HG02798 (cell line): ENCODE results near the gene TFCP2L1.
"Not testable (repeated sequence)": the region's sequence is repeated elsewhere in the genome, so short reads cannot be mapped to it uniquely, and the experiment has no call there.

Experiments
- ATAC-seq: cut with Tn5 transposase; IDR thresholded peaks from one replicate; pipeline ENCODE4 v1.9.1; 2021; ENCODE audit warnings: mild to moderate bottlenecking; ENCODE audit not compliant: unreplicated experiment, poor library complexity

The TFCP2L1 gene

GRCh38 chr2:121273116-121273515, 11.9 kb downstream of the TFCP2L1 start:
- no peak for ATAC-seq

GRCh38 chr2:121272596-121272995, 12.4 kb downstream of the TFCP2L1 start:
- no peak for ATAC-seq

GRCh38 chr2:121269436-121269835, 15.6 kb downstream of the TFCP2L1 start:
- not testable (repeated sequence) for ATAC-seq

DNA sequence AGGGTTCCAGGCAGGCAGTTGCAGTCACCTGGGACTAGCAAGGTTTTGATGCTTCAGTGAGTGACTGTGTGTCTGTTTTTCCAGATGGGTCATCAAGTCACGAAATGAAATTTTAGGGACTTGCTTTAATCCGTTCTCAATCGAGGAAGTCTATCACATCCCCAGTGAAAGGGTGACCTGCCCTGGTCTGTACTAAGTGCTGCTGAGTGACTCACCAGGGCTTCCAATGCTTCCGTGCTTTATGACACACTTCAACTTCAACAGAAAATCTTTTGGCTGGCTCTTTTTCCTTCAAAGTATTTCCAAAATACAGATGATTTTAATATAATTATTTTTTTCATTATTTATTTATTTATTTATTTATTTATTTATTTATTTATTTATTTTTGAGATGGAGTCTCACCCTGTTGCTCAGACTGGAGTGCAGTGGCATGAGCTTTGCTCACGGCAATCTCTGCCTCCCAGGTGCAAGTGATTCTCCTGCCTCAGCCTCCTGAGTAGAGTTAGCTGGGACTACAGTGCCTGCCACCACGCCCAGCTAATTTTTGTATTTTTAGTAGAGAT, 18.4 kb downstream of the TFCP2L1 start:
- no peak for ATAC-seq

DNA sequence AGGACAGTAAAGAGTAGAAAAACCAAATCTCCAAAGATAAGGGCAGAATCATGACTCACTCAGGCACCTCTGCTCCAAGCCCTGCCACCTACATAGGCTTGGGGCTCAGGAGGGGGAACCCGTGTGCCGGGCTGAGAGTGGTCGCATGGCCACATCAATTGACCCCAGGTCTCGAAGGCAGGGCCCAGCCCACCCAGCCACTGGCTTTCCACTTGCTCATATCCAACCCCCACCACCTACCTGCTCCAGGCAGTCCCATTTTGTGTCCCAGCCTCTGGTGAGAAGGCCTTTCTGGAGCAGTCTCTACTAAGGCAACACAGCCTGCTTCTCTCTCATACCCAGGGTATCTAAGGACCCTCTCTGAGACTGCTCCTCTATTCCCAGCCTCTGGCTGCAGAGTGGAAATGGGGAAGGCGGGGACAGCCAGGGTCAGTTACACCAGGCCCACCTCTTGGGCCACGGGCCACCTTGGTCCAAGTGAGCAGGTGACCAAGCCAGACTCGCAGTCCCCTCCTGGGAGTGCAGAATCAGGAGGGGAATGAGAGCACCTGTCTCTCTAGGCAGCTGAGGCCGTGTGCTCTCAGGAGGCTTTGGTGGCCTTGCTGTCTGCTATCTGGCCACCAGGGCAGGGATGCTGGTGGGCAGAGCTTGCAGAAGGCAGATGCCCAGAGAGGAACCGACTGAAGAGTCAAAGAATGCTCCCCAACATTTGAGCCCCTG, 20.8 kb downstream of the TFCP2L1 start:
- no peak for ATAC-seq

DNA sequence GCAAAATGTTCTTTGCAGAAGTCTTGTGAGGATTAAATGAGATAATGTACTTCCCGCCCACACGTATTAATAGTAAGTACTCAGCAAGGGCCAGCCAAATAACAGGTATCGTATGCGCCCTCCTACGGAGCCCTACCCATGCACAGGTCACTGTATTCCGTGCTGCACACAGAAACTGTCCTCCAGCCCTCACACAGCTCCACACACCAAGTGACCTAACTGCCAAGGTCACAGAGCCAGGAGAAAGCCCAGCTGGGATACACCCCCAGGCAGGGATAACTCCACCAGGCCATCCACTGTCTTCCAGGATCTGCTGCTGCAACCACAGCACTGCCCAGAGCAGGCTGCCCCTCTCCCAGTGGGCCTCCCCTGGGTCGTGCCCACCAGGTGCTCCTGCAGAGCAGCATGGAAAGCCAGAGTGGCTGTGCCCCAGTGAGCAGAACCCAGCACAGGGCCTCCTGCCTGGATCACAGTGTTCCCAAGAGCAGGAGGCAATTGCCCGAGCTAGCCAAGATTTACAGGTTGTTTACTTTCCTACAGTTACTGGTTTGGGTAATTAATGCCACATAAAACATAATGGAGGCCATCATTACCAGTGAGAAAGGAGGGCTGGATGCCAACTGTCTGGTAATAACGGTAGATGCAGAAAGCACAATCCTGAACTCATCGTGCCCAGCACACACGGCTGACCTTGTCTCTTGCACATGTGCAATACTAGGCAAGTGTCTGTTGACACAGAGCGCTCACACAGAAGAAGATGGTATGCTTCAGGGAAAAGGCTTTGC, 24.4 kb downstream of the TFCP2L1 start:
- ATAC-seq, result no peak

GRCh38 chr2:121258051-121258450, 27.0 kb downstream of the TFCP2L1 start:
- ATAC-seq, result no peak

DNA sequence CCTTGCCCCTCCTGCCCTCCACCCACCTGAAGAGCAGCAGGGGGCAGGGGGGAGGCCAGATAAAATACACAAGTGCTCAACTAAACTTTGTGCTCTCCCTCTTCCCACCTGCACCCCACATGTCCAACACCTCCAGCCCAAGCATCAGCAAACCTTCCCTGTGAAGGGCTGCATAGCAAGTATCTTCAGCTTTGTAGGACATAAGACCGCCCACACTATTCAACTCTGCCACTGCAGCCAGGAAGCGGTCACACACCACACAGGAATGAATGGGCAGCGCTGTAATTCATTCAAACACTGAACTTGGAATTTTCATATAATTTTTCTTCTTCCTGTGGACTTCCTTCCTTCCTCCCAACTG, 27.5 kb downstream of the TFCP2L1 start:
- ATAC-seq, result no peak

DNA sequence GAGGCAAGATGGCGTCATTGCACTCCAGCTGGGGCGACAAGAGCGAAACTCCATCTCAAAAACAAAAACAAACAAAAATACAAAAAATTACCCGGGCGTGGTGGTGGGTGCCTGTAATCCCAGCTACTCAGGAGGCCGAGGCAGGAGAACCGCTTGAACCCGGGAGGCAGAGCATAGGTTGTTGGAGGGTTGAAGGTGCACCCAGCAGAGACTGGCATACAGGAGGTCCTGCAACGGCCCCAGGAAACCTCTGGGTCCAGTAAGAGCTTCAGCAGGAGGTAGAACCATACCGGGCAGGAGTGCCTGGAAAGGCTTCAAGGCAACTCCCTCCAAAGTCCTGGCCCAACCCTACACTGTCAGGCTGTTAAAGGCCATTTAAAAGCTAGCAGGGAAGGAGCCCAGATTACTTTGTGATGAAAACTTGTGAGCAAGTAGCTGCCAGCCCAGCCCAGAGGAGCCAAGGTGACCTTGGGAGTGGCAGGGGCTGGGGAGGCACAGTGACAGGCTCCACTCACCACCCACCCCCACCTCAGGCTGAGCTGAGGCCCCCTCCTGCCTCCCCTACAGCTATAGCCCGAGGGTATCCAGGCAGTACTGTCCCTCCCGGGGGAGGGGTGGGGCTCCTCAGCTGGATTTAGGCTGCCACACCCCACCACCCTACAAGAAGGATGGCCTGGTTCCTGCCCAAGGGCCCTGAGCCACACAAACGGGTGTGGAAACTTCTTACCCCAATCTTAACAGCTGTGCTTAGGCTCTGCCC, 28.1 kb downstream of the TFCP2L1 start:
- no peak for ATAC-seq

DNA sequence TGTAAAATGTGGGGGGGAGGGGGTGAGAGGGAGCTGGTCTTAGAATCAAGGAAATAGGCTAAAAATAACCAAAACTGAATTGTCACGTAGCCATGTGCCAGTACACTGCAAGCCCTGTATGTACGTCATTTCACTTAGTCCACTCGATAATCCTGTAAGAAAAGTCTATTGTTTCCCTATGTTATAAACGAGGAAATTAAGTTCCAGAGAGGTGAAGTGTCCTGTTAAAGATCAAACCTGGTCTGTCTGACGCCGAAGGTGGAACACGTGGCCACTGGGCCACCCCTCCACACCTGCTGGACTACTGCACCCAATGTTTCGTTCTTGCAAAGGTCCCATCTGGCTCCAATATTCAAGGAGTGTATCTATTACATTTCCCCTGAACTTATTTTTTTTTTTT, 29.6 kb downstream of the TFCP2L1 start:
- ATAC-seq, result no peak

- ATAC-seq, result no peak
Measured at GRCh38 chr2:121254748-121255147, 30.3 kb downstream of the TFCP2L1 start.

DNA sequence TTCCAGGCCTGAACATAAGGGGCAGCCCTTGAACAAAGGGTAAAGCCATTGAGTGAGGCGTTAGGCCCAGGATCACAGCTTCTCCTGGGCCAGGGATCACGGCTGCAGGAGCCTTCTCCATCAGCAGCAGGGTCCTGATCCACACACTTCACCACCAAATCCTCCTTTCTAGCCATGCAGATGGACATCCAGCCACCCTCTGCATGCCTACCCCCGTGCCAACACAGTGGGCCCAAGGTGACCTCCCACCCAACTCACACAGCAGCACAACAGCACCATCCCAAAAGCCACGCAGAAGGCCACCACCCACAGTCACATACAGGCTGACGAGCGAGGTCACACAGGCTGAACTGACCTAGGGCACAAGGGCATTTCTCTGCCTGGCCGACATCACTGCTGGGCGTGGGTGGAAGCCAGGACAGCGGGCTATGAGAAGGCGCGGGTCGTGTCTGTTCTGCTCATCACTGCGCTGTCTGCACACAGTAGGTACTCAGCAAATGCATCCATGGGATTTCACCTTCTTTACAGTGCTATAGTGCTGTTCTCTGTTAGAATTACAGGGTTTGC, 31.2 kb downstream of the TFCP2L1 start:
- no peak for ATAC-seq

DNA sequence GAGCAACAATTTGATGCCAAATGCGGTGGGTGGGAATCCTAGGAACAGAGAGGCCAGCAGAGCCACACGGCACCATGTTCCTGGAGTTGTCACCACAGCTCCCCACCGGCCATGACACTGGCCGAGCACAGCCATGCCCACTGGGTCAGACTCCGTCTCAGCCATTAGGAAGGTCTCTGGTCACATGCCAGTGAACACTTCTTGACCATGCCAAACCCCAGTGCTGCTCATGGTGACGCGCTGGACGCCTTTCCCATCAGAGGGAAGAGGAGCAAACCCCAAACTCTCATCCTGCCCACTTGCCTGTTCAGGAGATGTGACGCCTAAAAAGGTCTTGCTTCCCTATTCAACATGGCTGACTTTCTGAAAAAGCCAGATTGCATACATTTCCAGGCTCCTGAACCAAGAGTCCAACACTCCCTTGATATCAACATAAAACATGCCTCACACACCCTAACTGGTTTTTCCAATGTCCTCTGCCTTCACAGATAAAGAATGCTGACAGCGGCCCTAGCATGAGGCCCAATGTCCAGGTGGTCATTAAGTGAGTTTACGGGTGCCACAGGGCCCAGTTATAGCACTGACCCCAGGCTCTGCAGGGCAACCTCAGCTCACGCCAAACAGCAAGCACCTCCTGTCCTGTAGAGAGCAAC, 31.9 kb downstream of the TFCP2L1 start:
- ATAC-seq, result no peak

DNA sequence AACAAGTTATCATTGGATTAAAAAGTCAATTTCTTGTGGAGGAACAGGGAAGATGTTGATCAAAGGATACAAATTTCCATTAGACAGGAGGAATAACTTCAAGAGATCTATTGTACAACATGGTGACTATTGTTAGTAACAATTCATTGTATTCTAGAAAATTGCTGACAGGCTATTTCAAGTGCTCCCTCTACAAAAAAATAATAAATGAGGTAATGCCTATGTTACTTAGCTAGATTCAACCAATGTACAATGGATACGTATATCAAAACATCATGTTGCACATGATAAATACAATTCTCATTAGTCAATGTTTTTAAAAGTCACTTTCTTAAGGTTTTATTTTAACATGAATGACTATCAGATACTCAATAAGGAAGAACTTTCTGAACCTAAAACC, 33.5 kb downstream of the TFCP2L1 start:
- ATAC-seq, result no peak

DNA sequence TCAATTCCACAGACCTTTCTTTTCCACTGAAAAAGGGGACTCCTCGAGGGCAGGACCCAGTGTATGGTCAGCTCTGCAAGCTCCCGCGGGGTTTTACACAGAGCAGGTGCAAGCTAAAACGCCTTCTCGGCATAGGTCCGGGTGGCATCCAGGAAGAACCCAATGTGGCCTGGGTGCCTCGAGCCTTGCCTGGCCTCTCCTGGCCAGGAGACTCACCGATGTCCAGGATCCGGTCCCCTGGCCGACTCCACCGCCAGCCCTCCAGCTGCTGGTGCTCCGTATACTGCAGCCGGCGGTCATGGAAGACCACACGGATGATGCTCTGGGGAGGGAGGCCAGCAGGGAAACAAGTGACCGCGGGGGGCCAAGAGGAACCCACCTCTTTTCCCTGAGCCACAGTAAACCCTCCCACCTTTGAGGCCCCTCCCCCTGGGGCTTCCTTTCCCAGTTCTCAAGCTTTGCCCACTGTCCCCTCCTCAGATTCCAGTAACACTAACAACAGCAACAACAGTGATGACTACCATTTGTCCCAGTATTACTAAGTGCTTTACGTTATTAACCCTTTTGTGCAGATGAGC, 36.1 kb downstream of the TFCP2L1 start:
- ATAC-seq, result no peak

DNA sequence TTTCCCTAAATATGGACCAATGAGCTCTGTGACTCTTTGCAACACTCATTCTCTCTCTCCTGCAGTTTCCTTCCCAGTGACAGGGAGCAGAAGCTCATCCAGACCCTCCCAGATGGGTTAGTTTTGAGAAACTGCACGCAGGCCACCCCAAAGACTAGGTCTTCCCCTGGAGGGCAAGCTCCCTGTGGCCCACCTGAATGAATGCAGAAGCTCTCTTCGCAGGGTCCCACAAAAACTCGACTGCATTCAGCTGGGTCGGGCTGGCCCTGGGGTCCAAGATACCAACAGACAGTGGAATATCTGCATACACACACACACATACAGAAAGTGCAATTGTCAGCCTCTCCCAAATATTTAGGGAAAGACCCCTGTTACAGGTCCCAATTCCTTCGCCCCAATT, 37.0 kb downstream of the TFCP2L1 start:
- ATAC-seq, result no peak

- no peak for ATAC-seq
Measured at GRCh38 chr2:121247534-121247933, 37.5 kb downstream of the TFCP2L1 start.

DNA sequence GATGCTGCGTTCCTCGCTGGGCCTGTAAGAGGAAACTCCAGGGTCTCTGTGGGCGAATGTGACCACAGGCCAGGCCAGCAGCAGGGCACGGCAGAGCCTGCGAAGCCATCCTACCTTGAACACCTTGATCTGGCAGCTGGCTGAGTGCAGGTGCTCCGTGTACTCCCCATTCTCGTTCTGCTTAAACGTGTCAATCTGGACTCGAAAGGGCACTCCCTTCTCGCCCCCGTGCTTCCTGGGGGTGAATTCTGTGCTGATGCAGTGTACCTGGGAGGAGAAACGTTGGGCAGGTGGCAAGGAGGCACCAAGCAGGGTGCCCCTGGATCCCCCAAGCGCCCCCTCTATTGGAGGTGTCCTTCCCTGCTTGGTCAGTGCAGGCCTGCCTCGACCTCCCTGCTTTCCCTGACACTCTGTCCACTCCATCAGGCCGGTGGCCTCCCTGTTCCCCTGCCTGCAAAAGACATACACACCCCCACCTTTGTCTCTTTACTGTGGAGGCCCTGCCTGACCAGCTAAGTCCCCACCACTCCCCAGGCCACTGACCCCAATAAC, 38.2 kb downstream of the TFCP2L1 start:
- ATAC-seq, result no peak

DNA sequence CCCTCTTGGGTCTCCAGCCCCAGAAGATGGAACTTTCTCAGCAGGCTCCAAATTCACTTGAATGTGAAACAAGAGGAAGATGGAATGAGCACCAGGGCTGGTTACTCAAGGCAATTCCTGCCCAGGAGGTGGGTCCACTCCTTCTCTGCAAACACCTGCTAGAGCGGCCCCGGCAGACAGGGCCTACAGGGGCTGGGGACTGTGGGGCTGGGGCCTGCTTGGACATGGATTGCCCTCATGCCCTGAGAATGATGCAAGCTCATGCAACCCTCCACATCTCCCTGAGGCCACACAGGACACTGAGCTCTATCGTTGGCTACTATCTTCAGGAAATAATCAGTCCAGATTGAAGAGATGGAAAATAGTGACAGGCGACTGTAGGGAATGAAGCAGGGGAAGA, 39.1 kb downstream of the TFCP2L1 start:
- ATAC-seq, result no peak
